Erythroblast (primary cell): ENCODE data around the gene LRG1.

Source experiments
- GATA1 ChIP-seq: IDR thresholded peaks from 2 replicates; pipeline ENCODE4 v1.6.1; 2011; ENCODE audit warnings: low read depth, mild to moderate bottlenecking, control low read depth, low read length, moderate library complexity
- POLR2A ChIP-seq: IDR thresholded peaks from 2 replicates; pipeline ENCODE4 v1.6.1; 2011; ENCODE audit warnings: mild to moderate bottlenecking, low read length

DNA sequence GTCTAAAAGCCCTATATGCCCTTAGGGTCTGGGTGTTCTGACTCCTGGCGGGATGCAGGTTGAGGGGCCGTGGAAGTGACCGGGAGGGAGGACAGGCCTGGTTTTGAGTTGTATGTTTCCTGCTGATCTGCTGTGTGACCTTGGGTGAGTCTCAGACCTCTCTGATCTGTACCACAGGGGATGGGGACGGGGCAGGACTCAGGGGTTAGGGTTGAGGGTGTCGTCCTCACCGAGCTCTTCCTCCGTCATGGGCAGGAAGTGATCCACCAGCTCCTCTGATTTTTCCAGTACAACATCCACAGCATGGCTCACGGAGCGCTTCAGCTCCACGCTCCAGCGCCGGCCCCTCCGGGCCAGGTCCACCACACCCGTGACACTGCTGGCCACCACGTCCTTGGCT is 11.0 kb downstream of the LRG1 start:
- TF ChIP-seq POLR2A = no peak
- TF ChIP-seq GATA1 = no peak
